HepG2 (cell line): Measurements from ENCODE around the gene HOXC4. TPM values are rescaled to one million over a fixed set of nuclear protein-coding genes. Genes with fewer than 3 reads are reported as not detected.

Source experiments
- ETV5 ChIP-seq: IDR thresholded peaks from 2 replicates; pipeline ENCODE4 v1.6.1; 2018; ENCODE audit warnings: missing biosample characterization, missing genetic modification reagents, inconsistent platforms, borderline replicate concordance
- MAF1 ChIP-seq: sonication (generic); formaldehyde crosslinking; IDR thresholded peaks from 2 replicates; pipeline ENCODE4 v1.5.0; 2020; ENCODE audit warnings: missing genetic modification reagents, borderline replicate concordance
- NR0B2 ChIP-seq: sonication (generic); formaldehyde crosslinking; IDR thresholded peaks from 2 replicates; pipeline ENCODE4 v1.4.0; 2020; ENCODE audit warnings: mild to moderate bottlenecking, missing genetic modification reagents
- RARA ChIP-seq: IDR thresholded peaks from 2 replicates; pipeline ENCODE4 v1.6.1; 2016; ENCODE audit warnings: missing genetic modification reagents, missing compliant biosample characterization
- TOE1 ChIP-seq: sonication (generic); formaldehyde crosslinking; IDR thresholded peaks from 2 replicates; pipeline ENCODE4 v1.4.0; 2020; ENCODE audit warnings: mild to moderate bottlenecking, missing genetic modification reagents
- ZC3H4 ChIP-seq: sonication (generic); formaldehyde crosslinking; IDR thresholded peaks from 2 replicates; pipeline ENCODE4 v1.4.0; 2020; ENCODE audit warnings: missing genetic modification reagents, borderline replicate concordance
- ZNF142 ChIP-seq: sonication (generic); formaldehyde crosslinking; IDR thresholded peaks from 2 replicates; pipeline ENCODE4 v1.4.0; 2020; ENCODE audit warnings: missing genetic modification reagents
- ZNF335 ChIP-seq: sonication (generic); formaldehyde crosslinking; IDR thresholded peaks from 2 replicates; pipeline ENCODE4 v1.4.0; 2020; ENCODE audit warnings: missing genetic modification reagents
- polyA plus RNA-seq, 8 experiments: library from polyadenylated mRNA; depleted of rRNA in 3 of 8; stranded (reverse) in 7 of 8; unstranded in 1 of 8; fragments of >200 nt; fragmentation: Illumina TruSeq in 4 of 8; extraction: Trizol in 4 of 8; gene quantifications; 2 replicates each; pipeline versions ENCODE4 v1.2.1 to v1.2.3, GENCODE V29; 2011 to 2016; ENCODE audit warnings: low read depth in 4 of 8, missing spikeins in 1 of 8, mixed read lengths in 1 of 8; ENCODE audit not compliant: insufficient read depth in 1 of 8
- total RNA-seq, 5 experiments: library from RNA; depleted of rRNA; stranded (reverse); fragments of >200 nt; fragmentation: Illumina TruSeq; extraction: Trizol; gene quantifications; 2 replicates each; pipeline ENCODE4 v1.2.3, GENCODE V29; 2016; ENCODE audit warnings: low read depth in 1 of 5
- TF ChIP-seq, protein P1 (sequence below): sonication (generic); formaldehyde crosslinking; IDR thresholded peaks from 2 replicates; pipeline ENCODE4 v1.8.0; 2022; ENCODE audit warnings: missing genetic modification reagents, low read depth, mild to moderate bottlenecking, borderline replicate concordance

Gene HOXC4
- total and polyA plus RNA-seq, 2 of the 13 experiments (the other 11 are each of a cell fraction or from before 2014, with no cell fraction given): not detected

GRCh38 chr12:54044425-54045103 lies 9.1 kb upstream of the HOXC4 start (continued):
- TF ChIP-seq ZNF142 (CRISPR knock-in tag) (no peak), RARA (no peak), ETV5 (CRISPR knock-in tag) (no peak), MAF1 (CRISPR knock-in tag) (no peak), ZNF335 (CRISPR knock-in tag) (no peak), NR0B2 (CRISPR knock-in tag) (no peak), ZC3H4 (CRISPR knock-in tag) (no peak), TOE1 (CRISPR knock-in tag) (no peak)
- TF ChIP-seq, protein P1, sequence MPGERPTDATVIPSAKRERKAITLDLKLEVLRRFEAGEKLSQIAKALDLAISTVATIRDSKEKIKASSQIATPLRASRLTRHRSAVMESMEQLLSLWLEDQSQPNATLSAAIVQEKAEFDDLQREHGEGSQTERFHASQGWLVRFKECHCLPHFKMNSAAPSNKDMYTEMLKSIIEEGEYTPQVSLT: no peak
